Measurements from ENCODE around the gene P2RX6. TPM values are rescaled to one million over a fixed set of nuclear protein-coding genes. Genes with fewer than 3 reads are reported as not detected.

P2RX6 gene
- total RNA-seq, 2 experiments from 2014 or later = 0.82 to 1.9 TPM

- DNase-seq (no peak), ATAC-seq (ENCODE audit: low read depth) (no peak)
- no peak overlapping the region for H3K4me3 Mint-ChIP-seq
- peaks cover 2% of the 10 kb centered on the region for H3K4me1 Mint-ChIP-seq
- POLR2A ChIA-PET = no interaction called here
- no peak overlapping the region for H3K27ac Mint-ChIP-seq
- H3K27me3 Mint-ChIP-seq = no peaks in the 10 kb centered on the region
- no peaks in the 10 kb centered on the region for H3K36me3 Mint-ChIP-seq
- no peaks in the 10 kb centered on the region for H3K9me3 Mint-ChIP-seq
Observed at GRCh38 chr22:20993304-20994127, 21.4 kb upstream of the P2RX6 start.

- H3K9me3 Mint-ChIP-seq = no peaks in the 10 kb centered on the region
- POLR2A ChIA-PET = no interaction called here
- ATAC-seq (ENCODE audit: low read depth) = no peak
- H3K4me1 Mint-ChIP-seq = peaks cover 5% of the 10 kb centered on the region
- H3K4me3 Mint-ChIP-seq = no peak overlapping the region
- no peaks in the 10 kb centered on the region for H3K36me3 Mint-ChIP-seq
- H3K27ac Mint-ChIP-seq = no peak overlapping the region
- no peaks in the 10 kb centered on the region for H3K27me3 Mint-ChIP-seq
- DNase-seq = no peak
Observed at GRCh38 chr22:20994128-20994901, 20.6 kb upstream of the P2RX6 start.

GRCh38 chr22:20994902-20995241, 20.1 kb upstream of the P2RX6 start:
- DNase-seq (no peak), ATAC-seq (ENCODE audit: low read depth) (no peak)
- Mint-ChIP-seq H3K27me3 (no peaks in the 10 kb centered on the region), H3K4me3 (no peak overlapping the region), H3K9me3 (no peaks in the 10 kb centered on the region), H3K4me1 (peaks cover 5% of the 10 kb centered on the region), H3K27ac (no peak overlapping the region), H3K36me3 (no peaks in the 10 kb centered on the region)
- POLR2A ChIA-PET = no interaction called here

GRCh38 chr22:20995329-20996030, 19.5 kb upstream of the P2RX6 start:
- Mint-ChIP-seq H3K36me3 (no peaks in the 10 kb centered on the region), H3K9me3 (no peaks in the 10 kb centered on the region), H3K4me1 (peaks cover 7% of the 10 kb centered on the region), H3K27ac (no peak overlapping the region), H3K27me3 (no peaks in the 10 kb centered on the region), H3K4me3 (no peak overlapping the region)
- ATAC-seq (ENCODE audit: low read depth) = no peak
- no peak for DNase-seq
- POLR2A ChIA-PET = no interaction called here

- no peak overlapping the region for H3K27ac Mint-ChIP-seq
Observed at GRCh38 chr22:20996031-20996410, 18.9 kb upstream of the P2RX6 start.

GRCh38 chr22:20996598-20997535, 18.1 kb upstream of the P2RX6 start:
- H3K36me3 Mint-ChIP-seq = peaks cover 2% of the 10 kb centered on the region
- DNase-seq (no peak), ATAC-seq (ENCODE audit: low read depth) (no peak)
- no peaks in the 10 kb centered on the region for H3K9me3 Mint-ChIP-seq
- no peaks in the 10 kb centered on the region for H3K27me3 Mint-ChIP-seq
- peaks cover 10% of the 10 kb centered on the region for H3K4me1 Mint-ChIP-seq
- H3K27ac Mint-ChIP-seq = no peak overlapping the region
- POLR2A ChIA-PET = interaction anchor here (1.1 kb wide), 1 partner anchor 15 kb away, joined by 3 read pairs; the partner anchor contains the start of gene LZTR1
- no peak overlapping the region for H3K4me3 Mint-ChIP-seq

More at GRCh38 chr22:20996031-20996410, 18.9 kb upstream of the P2RX6 start:
- no peak overlapping the region for H3K4me3 Mint-ChIP-seq
- peaks cover 7% of the 10 kb centered on the region for H3K4me1 Mint-ChIP-seq
- H3K27me3 Mint-ChIP-seq = no peaks in the 10 kb centered on the region
- no peaks in the 10 kb centered on the region for H3K36me3 Mint-ChIP-seq
- DNase-seq = no peak
- ATAC-seq (ENCODE audit: low read depth) = no peak
- POLR2A ChIA-PET = interaction anchor here (1.1 kb wide), 1 partner anchor 14 kb away, joined by 3 read pairs; the partner anchor contains the start of gene LZTR1
- H3K9me3 Mint-ChIP-seq = no peaks in the 10 kb centered on the region

GRCh38 chr22:20997536-20998257, 17.3 kb upstream of the P2RX6 start:
- Mint-ChIP-seq H3K9me3 (no peaks in the 10 kb centered on the region), H3K4me3 (no peak overlapping the region), H3K4me1 (peaks cover 10% of the 10 kb centered on the region), H3K27ac (no peak overlapping the region), H3K27me3 (no peaks in the 10 kb centered on the region), H3K36me3 (peaks cover 2% of the 10 kb centered on the region)
- no peak for ATAC-seq (ENCODE audit: low read depth)
- POLR2A ChIA-PET = interaction anchor here (3.4 kb wide), 1 partner anchor 16 kb away, joined by 23 read pairs; the partner anchor contains the start of gene LZTR1
- no peak for DNase-seq

- H3K4me3 Mint-ChIP-seq = no peak overlapping the region
- DNase-seq (no peak), ATAC-seq (ENCODE audit: low read depth) (no peak)
- H3K27ac Mint-ChIP-seq = peak overlapping the region; percentile 23
- H3K4me1 Mint-ChIP-seq = peaks cover 18% of the 10 kb centered on the region
- H3K27me3 Mint-ChIP-seq = no peaks in the 10 kb centered on the region
- peaks cover 4% of the 10 kb centered on the region for H3K36me3 Mint-ChIP-seq
- no peaks in the 10 kb centered on the region for H3K9me3 Mint-ChIP-seq
- POLR2A ChIA-PET = interaction anchor here (1.1 to 3.4 kb wide), 2 partner anchors 9 to 17 kb away, joined by 4 to 23 read pairs; partner anchors contain the start of gene LZTR1
Observed at GRCh38 chr22:20998411-20999336, 16.3 kb upstream of the P2RX6 start.

GRCh38 chr22:20999350-21000206, 15.4 kb upstream of the P2RX6 start:
- peaks cover 18% of the 10 kb centered on the region for H3K4me1 Mint-ChIP-seq
- peaks cover 4% of the 10 kb centered on the region for H3K36me3 Mint-ChIP-seq
- H3K27me3 Mint-ChIP-seq = no peaks in the 10 kb centered on the region
- POLR2A ChIA-PET = interaction anchor here (1.1 to 3.4 kb wide), 3 partner anchors 10 to 35 kb away, joined by 4 to 23 read pairs (median 4); partner anchors contain the start of gene LZTR1
- peak overlapping the region; percentile 96 for H3K4me3 Mint-ChIP-seq
- no peak overlapping the region for H3K27ac Mint-ChIP-seq
- DNase-seq (peak; percentile 29), ATAC-seq (ENCODE audit: low read depth) (no peak)
- H3K9me3 Mint-ChIP-seq = no peaks in the 10 kb centered on the region

GRCh38 chr22:21000207-21000986, 14.6 kb upstream of the P2RX6 start:
- DNase-seq = peak; percentile 45
- Mint-ChIP-seq H3K4me3 (peak overlapping the region; percentile 96), H3K4me1 (peaks cover 18% of the 10 kb centered on the region), H3K36me3 (peaks cover 4% of the 10 kb centered on the region), H3K27me3 (no peaks in the 10 kb centered on the region), H3K9me3 (no peaks in the 10 kb centered on the region), H3K27ac (peak overlapping the region; percentile 99)
- no peak for ATAC-seq (ENCODE audit: low read depth)
- POLR2A ChIA-PET = interaction anchor here (1.1 to 3.4 kb wide), 3 partner anchors 10 to 35 kb away, joined by 3 to 23 read pairs (median 4); partner anchors contain the start of gene LZTR1

All from activated naive CD8-positive, alpha-beta T cell treated with anti-CD3 and anti-CD28 coated beads, Interleukin-2, amount 10 ng/mL, durations not matched to agents 7 days and 5 days (primary cell).